HG02642 (cell line): Measurements from ENCODE around the gene B3GNT2.
"Not testable (repeated sequence)": the region's sequence is repeated elsewhere in the genome, so short reads cannot be mapped to it uniquely, and the experiment has no call there.

Source experiments
- ATAC-seq: cut with Tn5 transposase; IDR thresholded peaks from one replicate; pipeline ENCODE4 v1.9.1; 2021; ENCODE audit warnings: mild to moderate bottlenecking; ENCODE audit not compliant: unreplicated experiment, poor library complexity

Gene B3GNT2

GRCh38 chr2:62229082-62229605, 33.2 kb downstream of the B3GNT2 start:
- no peak for ATAC-seq

GRCh38 chr2:62231541-62231940, 35.6 kb downstream of the B3GNT2 start:
- no peak for ATAC-seq

GRCh38 chr2:62234755-62235655, 39.1 kb downstream of the B3GNT2 start:
- no peak for ATAC-seq

GRCh38 chr2:62236499-62236898, 40.6 kb downstream of the B3GNT2 start:
- ATAC-seq = no peak

- ATAC-seq = no peak
Observed at GRCh38 chr2:62238236-62238635, 42.3 kb downstream of the B3GNT2 start.

GRCh38 chr2:62240546-62240945, 44.6 kb downstream of the B3GNT2 start:
- no peak for ATAC-seq

GRCh38 chr2:62243983-62244382, 48.1 kb downstream of the B3GNT2 start:
- no peak for ATAC-seq

- ATAC-seq = no peak
Observed at GRCh38 chr2:62248226-62248625, 52.3 kb downstream of the B3GNT2 start.

- no peak for ATAC-seq
Observed at GRCh38 chr2:62250239-62250638, 54.3 kb downstream of the B3GNT2 start.

GRCh38 chr2:62254424-62255266, 58.7 kb downstream of the B3GNT2 start:
- no peak for ATAC-seq

GRCh38 chr2:62257466-62257865, 61.6 kb downstream of the B3GNT2 start:
- ATAC-seq = no peak

- ATAC-seq = no peak
Observed at GRCh38 chr2:62263076-62263715, 67.3 kb downstream of the B3GNT2 start.

GRCh38 chr2:62264186-62264585, 68.3 kb downstream of the B3GNT2 start:
- no peak for ATAC-seq

GRCh38 chr2:62265106-62265505, 69.2 kb downstream of the B3GNT2 start:
- ATAC-seq = no peak

- no peak for ATAC-seq
Observed at GRCh38 chr2:62266433-62267038, 70.6 kb downstream of the B3GNT2 start.

GRCh38 chr2:62267696-62268095, 71.8 kb downstream of the B3GNT2 start:
- no peak for ATAC-seq

GRCh38 chr2:62268681-62269188, 72.8 kb downstream of the B3GNT2 start:
- not testable (repeated sequence) for ATAC-seq

GRCh38 chr2:62270728-62271127, 74.8 kb downstream of the B3GNT2 start:
- no peak for ATAC-seq
